Right atrium auricular region (tissue), 2 donors: ENCODE results near the gene CYP19A1. TPM values are rescaled to one million over a fixed set of nuclear protein-coding genes. Genes with fewer than 3 reads are reported as not detected.
"Not testable (repeated sequence)": the region's sequence is repeated elsewhere in the genome, so short reads cannot be mapped to it uniquely, and the experiment has no call there.

Experiments used
- DNase-seq: peaks from one replicate; pipeline ENCODE4 v3.0.0-alpha.2; 2019; ENCODE audit warnings: low spot score
- H3K27ac ChIP-seq, 2 donors: fragments of 200-600 bp; sonication (generic); 1 replicate in 1 of 2; 2 replicates in 1 of 2; pipeline ENCODE4 v1.5.1; 2016 to 2019
- H3K27me3 ChIP-seq, 2 donors: fragments of 200-600 bp; sonication (generic); one replicate each; pipeline versions ENCODE4 v1.5.1 to v1.6.0; 2017 to 2019
- H3K36me3 ChIP-seq: fragments of 200-600 bp; sonication (generic); one replicate; pipeline ENCODE4 v1.5.1; 2016
- H3K4me1 ChIP-seq, 2 donors: fragments of 200-600 bp; sonication (generic); one replicate each; pipeline versions ENCODE4 v1.5.1 to v1.6.0; 2017 to 2019
- H3K4me3 ChIP-seq, 2 donors: fragments of 200-600 bp; sonication (generic); 1 replicate in 1 of 2; 2 replicates in 1 of 2; pipeline ENCODE4 v1.5.1; 2017 to 2019; ENCODE audit warnings: mild to moderate bottlenecking in 1 of 2, moderate library complexity in 1 of 2
- H3K9me3 ChIP-seq, 2 donors: fragments of 200-600 bp; sonication (generic); one replicate each; pipeline ENCODE4 v1.5.1; 2019
- total RNA-seq, 2 donors: library from RNA; depleted of rRNA; stranded (reverse); fragments of >200 nt; gene quantifications; one replicate each; pipeline ENCODE4 v1.1.0, GENCODE V29; 2016
- TF ChIP-seq, protein P1 (sequence below), 2 donors: fragments of 200-600 bp; sonication (generic); IDR thresholded peaks; one replicate each; pipeline ENCODE4 v1.5.1; 2019; ENCODE audit warnings: antibody characterized with exemption in 2 of 2

The CYP19A1 gene
- total RNA-seq, 2 donors from 2014 or later, result 2.4 TPM; not detected in 1

DNA sequence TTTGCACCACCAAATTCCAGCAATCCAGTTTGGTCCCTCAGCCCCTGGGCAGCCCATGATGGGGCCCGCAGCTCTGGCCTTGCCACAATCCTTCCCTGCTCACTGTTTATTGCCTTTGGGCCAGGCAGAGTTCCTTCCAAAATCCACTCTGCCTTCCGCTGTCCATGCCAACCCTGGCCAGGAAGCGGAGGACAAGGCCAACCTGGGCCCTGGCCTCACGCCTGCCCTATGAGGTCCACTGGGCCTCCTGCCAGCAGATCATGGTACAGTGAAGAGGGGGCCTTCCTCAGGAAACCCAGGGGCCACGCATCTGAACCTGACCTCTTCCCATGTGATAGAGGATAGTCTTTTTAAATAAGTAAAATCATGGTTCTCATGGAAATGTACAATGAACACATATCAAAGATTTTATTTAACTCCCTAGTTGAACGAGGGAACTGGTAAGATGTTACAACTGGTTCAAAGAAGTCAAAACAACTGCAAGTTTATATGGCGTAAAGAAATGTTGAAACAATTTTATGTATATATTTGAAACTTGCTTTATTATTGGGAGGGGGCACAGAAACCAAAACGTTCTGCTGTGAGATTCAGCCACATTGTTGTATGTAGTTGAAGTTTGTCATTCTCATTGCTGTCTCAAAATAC, 147.8 kb downstream of the CYP19A1 start:
- no peaks in the 10 kb centered on the region for H3K9me3 ChIP-seq
- TF ChIP-seq, protein P1, sequence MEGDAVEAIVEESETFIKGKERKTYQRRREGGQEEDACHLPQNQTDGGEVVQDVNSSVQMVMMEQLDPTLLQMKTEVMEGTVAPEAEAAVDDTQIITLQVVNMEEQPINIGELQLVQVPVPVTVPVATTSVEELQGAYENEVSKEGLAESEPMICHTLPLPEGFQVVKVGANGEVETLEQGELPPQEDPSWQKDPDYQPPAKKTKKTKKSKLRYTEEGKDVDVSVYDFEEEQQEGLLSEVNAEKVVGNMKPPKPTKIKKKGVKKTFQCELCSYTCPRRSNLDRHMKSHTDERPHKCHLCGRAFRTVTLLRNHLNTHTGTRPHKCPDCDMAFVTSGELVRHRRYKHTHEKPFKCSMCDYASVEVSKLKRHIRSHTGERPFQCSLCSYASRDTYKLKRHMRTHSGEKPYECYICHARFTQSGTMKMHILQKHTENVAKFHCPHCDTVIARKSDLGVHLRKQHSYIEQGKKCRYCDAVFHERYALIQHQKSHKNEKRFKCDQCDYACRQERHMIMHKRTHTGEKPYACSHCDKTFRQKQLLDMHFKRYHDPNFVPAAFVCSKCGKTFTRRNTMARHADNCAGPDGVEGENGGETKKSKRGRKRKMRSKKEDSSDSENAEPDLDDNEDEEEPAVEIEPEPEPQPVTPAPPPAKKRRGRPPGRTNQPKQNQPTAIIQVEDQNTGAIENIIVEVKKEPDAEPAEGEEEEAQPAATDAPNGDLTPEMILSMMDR (IDR thresholded peaks at IDR 0.05), result no peak
- H3K4me3 ChIP-seq, result no peak overlapping the region
- H3K27ac ChIP-seq, result no peak overlapping the region
- DNase-seq, result no peak
- H3K4me1 ChIP-seq, result peaks cover 0 to 20% of the 10 kb centered on the region in 2 donors
- no peaks in the 10 kb centered on the region for H3K27me3 ChIP-seq
- no peaks in the 10 kb centered on the region for H3K36me3 ChIP-seq

DNA sequence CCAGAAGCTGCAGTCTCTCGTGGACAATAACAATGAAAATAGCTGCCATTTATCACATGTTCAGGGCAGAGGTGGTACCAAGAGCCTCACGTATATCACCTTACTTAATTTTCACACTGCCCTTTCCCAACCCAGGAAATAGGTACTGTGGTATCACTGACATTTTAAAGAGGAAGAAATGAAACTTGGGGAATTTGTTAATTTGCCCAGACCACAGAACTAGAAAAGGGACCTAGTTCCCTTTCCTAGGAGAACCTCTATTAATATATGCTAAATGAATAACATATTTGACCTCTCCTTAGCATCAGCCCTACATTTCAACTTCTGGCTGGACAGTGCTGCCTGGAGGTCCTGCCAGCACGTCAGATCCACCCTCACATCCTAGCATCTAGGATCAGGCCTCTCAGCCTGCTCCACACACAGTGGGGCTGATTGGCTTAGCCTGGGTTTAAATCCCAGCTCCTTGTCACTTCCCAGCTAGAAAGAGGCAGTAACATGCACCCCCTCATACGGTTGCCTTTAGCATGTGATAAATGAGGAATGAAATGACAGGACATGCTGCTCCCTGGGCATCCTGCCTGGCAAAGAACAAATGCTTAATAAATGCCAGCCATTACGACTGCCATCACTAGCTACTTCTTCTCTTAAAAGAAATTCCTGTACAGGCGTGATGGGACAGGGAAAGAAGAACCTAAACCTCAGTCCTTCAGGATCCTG, 148.6 kb downstream of the CYP19A1 start:
- no peak overlapping the region for H3K4me3 ChIP-seq
- H3K36me3 ChIP-seq, result no peaks in the 10 kb centered on the region
- no peak for DNase-seq
- TF ChIP-seq, protein P1 (IDR thresholded peaks at IDR 0.05), result no peak
- H3K27me3 ChIP-seq, result no peaks in the 10 kb centered on the region
- H3K9me3 ChIP-seq, result no peaks in the 10 kb centered on the region
- H3K27ac ChIP-seq, result no peak overlapping the region
- peaks cover 0 to 20% of the 10 kb centered on the region in 2 donors for H3K4me1 ChIP-seq

- H3K36me3 ChIP-seq, DNase-seq, H3K4me3 ChIP-seq, H3K9me3 ChIP-seq, H3K27ac ChIP-seq, H3K27me3 ChIP-seq: not testable (repeated sequence)
- peaks cover 0 to 26% of the 10 kb centered on the region in 2 donors for H3K4me1 ChIP-seq
Observed at GRCh38 chr15:51188791-51189190, 149.6 kb downstream of the CYP19A1 start.

GRCh38 chr15:51186891-51187290, 151.5 kb downstream of the CYP19A1 start:
- Histone ChIP-seq H3K27me3 (no peaks in the 10 kb centered on the region), H3K9me3 (no peaks in the 10 kb centered on the region), H3K36me3 (no peaks in the 10 kb centered on the region), H3K27ac (no peak overlapping the region), H3K4me1 (peaks cover 0 to 22% of the 10 kb centered on the region in 2 donors), H3K4me3 (no peak overlapping the region)
- TF ChIP-seq, protein P1 (IDR thresholded peaks at IDR 0.05), result no peak
- DNase-seq, result no peak

DNA sequence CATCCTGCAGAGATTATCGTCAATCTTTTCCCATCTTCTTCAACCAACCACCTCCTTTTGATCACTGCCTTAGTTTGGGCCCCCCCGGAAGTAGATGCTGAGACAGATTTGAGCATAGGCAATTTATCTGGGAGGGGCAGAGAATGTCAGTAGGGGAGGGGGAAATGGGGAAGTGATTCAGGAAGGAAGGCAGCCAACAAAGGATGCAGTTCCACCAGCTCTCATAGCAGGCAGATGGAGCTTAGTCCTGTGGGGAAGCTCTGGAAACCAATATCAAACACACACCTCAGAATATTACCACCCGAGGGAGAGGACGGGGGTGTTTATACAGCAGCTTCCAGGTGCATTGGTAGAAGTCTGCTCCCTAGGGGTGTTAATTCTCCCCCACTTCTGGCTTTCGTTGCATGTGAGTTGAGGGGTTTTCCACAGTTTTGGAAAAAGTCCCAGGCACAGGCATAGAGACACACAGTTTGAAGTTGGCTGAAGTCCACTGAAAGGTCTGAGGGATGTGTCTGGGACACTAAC, 152.2 kb downstream of the CYP19A1 start:
- TF ChIP-seq, protein P1 (IDR thresholded peaks at IDR 0.05), result no peak
- Histone ChIP-seq H3K36me3 (no peaks in the 10 kb centered on the region), H3K4me3 (no peak overlapping the region), H3K9me3 (no peaks in the 10 kb centered on the region), H3K4me1 (peaks cover 0 to 22% of the 10 kb centered on the region in 2 donors), H3K27ac (no peak overlapping the region), H3K27me3 (no peaks in the 10 kb centered on the region)
- DNase-seq, result no peak
